Measurements from ENCODE around the gene MED27. TPM values are rescaled to one million over a fixed set of nuclear protein-coding genes. Genes with fewer than 3 reads are reported as not detected.
A peak's percentile ranks its signal among the peaks of the same experiment; 100 is the strongest.

The MED27 gene
- total RNA-seq, 1 donor from 2014 or later, result 28.2 TPM

- Mint-ChIP-seq H3K4me1 (ENCODE audit: low read depth) (peaks cover 7% of the 10 kb centered on the region), H3K9me3 (ENCODE audit: low read depth) (no peaks in the 10 kb centered on the region), H3K36me3 (ENCODE audit: low read depth) (no peaks in the 10 kb centered on the region), H3K4me3 (ENCODE audit: unreplicated experiment) (no peak overlapping the region), H3K27ac (ENCODE audit: unreplicated experiment) (no peak overlapping the region), H3K27me3 (ENCODE audit: low read depth) (peaks cover 16% of the 10 kb centered on the region)
- no peak for TF ChIP-seq CTCF (IDR thresholded peaks at IDR 0.05)
- DNase-seq (ENCODE audit: low spot score), result no peak
Observed at GRCh38 chr9:131841765-131842318, 237.8 kb downstream of the MED27 start.

GRCh38 chr9:131840751-131841702 lies 238.6 kb downstream of the MED27 start:
- H3K36me3 Mint-ChIP-seq (ENCODE audit: low read depth), result no peaks in the 10 kb centered on the region
- peaks cover 19% of the 10 kb centered on the region for H3K27me3 Mint-ChIP-seq (ENCODE audit: low read depth)
- TF ChIP-seq CTCF (IDR thresholded peaks at IDR 0.05), result no peak
- no peak overlapping the region for H3K27ac Mint-ChIP-seq (ENCODE audit: unreplicated experiment)
- DNase-seq (ENCODE audit: low spot score), result peak; percentile 79
- no peaks in the 10 kb centered on the region for H3K9me3 Mint-ChIP-seq (ENCODE audit: low read depth)
- peaks cover 7% of the 10 kb centered on the region for H3K4me1 Mint-ChIP-seq (ENCODE audit: low read depth)
- no peak overlapping the region for H3K4me3 Mint-ChIP-seq (ENCODE audit: unreplicated experiment)

GRCh38 chr9:131840220-131840619 lies 239.4 kb downstream of the MED27 start:
- Mint-ChIP-seq H3K9me3 (ENCODE audit: low read depth) (no peaks in the 10 kb centered on the region), H3K27me3 (ENCODE audit: low read depth) (peaks cover 22% of the 10 kb centered on the region), H3K27ac (ENCODE audit: unreplicated experiment) (no peak overlapping the region), H3K36me3 (ENCODE audit: low read depth) (no peaks in the 10 kb centered on the region), H3K4me1 (ENCODE audit: low read depth) (peaks cover 7% of the 10 kb centered on the region), H3K4me3 (ENCODE audit: unreplicated experiment) (no peak overlapping the region)
- no peak for TF ChIP-seq CTCF (IDR thresholded peaks at IDR 0.05)
- DNase-seq (ENCODE audit: low spot score), result no peak

GRCh38 chr9:131839281-131840084 lies 240.2 kb downstream of the MED27 start:
- DNase-seq (ENCODE audit: low spot score), result no peak
- H3K9me3 Mint-ChIP-seq (ENCODE audit: low read depth), result no peaks in the 10 kb centered on the region
- peaks cover 24% of the 10 kb centered on the region for H3K27me3 Mint-ChIP-seq (ENCODE audit: low read depth)
- peak; percentile 13 for TF ChIP-seq CTCF (IDR thresholded peaks at IDR 0.05)
- no peaks in the 10 kb centered on the region for H3K36me3 Mint-ChIP-seq (ENCODE audit: low read depth)
- no peak overlapping the region for H3K4me3 Mint-ChIP-seq (ENCODE audit: unreplicated experiment)
- H3K4me1 Mint-ChIP-seq (ENCODE audit: low read depth), result peaks cover 7% of the 10 kb centered on the region
- H3K27ac Mint-ChIP-seq (ENCODE audit: unreplicated experiment), result no peak overlapping the region

Data from chondrocyte (in vitro differentiated cells).